Right lobe of liver (tissue), 4 donors: Measurements from ENCODE around the gene TAOK1.

Experiments
- CTCF ChIP-seq, 4 donors: fragments of 200-600 bp in 3 of 4; fragments of 450-650 bp in 1 of 4; IDR thresholded peaks; one replicate each; pipeline versions ENCODE4 v1.5.1 to v1.8.0; 2016 to 2022; ENCODE audit warnings: antibody characterized with exemption in 4 of 4, mild to moderate bottlenecking in 2 of 4
- POLR2A ChIP-seq: fragments of 450-650 bp; IDR thresholded peaks from one replicate; pipeline ENCODE4 v1.6.1; 2017; ENCODE audit warnings: antibody characterized with exemption, mild to moderate bottlenecking
- donor health status: DM: no; HTN: no; CAD: no.
- donor health status: DM: no; HTN: no; CAD: no.
- donor health status: DM: no; HTN: yes; CAD: no.

GRCh38 chr17:29587591-29587990, 197.4 kb downstream of the TAOK1 start:
- no peak for TF ChIP-seq CTCF (IDR thresholded peaks at IDR 0.05)
- no peak for TF ChIP-seq POLR2A
